ENCODE data around the gene CRTC2. TPM values are rescaled to one million over a fixed set of nuclear protein-coding genes. Genes with fewer than 3 reads are reported as not detected.

The CRTC2 gene
- total and polyA plus RNA-seq, 9 of the 15 experiments (the other 6 are each of a cell fraction or from before 2014, with no cell fraction given) = 2.7 to 26.4 (median 10.2) TPM

- TF ChIP-seq SP2 (IDR thresholded peaks at IDR 0.05; ENCODE audit: extremely low read depth, low read depth, low read length, poor library complexity, severe bottlenecking) (peak; percentile 79), ZNF695 (CRISPR knock-in tag; IDR thresholded peaks at IDR 0.05) (no peak), ZNF780A (CRISPR knock-in tag; IDR thresholded peaks at IDR 0.05) (no peak), ZBTB11 (CRISPR knock-in tag; IDR thresholded peaks at IDR 0.05) (peak in 1 of 3 experiments; percentile 86; a peak in 3 of 6 replicates), ZNF197 (CRISPR knock-in tag; IDR thresholded peaks at IDR 0.05; ENCODE audit: low read depth) (0 out of 2 replicates have a peak, but pooled peaks have one; percentile 47), ELF4 (CRISPR knock-in tag; IDR thresholded peaks at IDR 0.05) (no peak), KDM1A (IDR thresholded peaks at IDR 0.05) (no peak), SMARCA5 (IDR thresholded peaks at IDR 0.05) (no peak), YY1 (IDR thresholded peaks at IDR 0.05; ENCODE audit: borderline replicate concordance in 1 of 3, control insufficient read depth in 1 of 3, extremely low read depth in 1 of 3, insufficient read depth in 3 of 3, insufficient read length in 1 of 3, insufficient replicate concordance in 2 of 3, low read depth in 1 of 3, low read length in 2 of 3) (peak in 2 of 3 experiments; percentile 87 to 93), ZNF561 (CRISPR knock-in tag; conservative IDR thresholded peaks at IDR 0.05) (no peak), ARID3B (CRISPR knock-in tag; IDR thresholded peaks at IDR 0.05; ENCODE audit: borderline replicate concordance) (no peak), GABPA (tag; conservative IDR thresholded peaks at IDR 0.05; ENCODE audit: low read depth) (peak; percentile 90), MTA1 (IDR thresholded peaks at IDR 0.05; ENCODE audit: borderline replicate concordance) (no peak), ZNF274 (IDR thresholded peaks at IDR 0.05; ENCODE audit: borderline replicate concordance, low read depth, low read length) (no peak), ZC3H8 (IDR thresholded peaks at IDR 0.05) (no peak), TEAD2 (tag; IDR thresholded peaks at IDR 0.05) (no peak), STAT5A (IDR thresholded peaks at IDR 0.05; ENCODE audit: borderline replicate concordance, low read length) (no peak), MLX (CRISPR knock-in tag; conservative IDR thresholded peaks at IDR 0.05) (0 out of 4 replicates have a peak, but pooled peaks of 1 of the 2 experiments have one; percentile 19), ZBTB43 (CRISPR knock-in tag; IDR thresholded peaks at IDR 0.05) (peak; percentile 49; the same call in 1 of the 2 replicates)
These were observed 8.9 kb upstream of the CRTC2 start, which contains the start of gene CREB3L4 (continued) for GRCh38 chr1:153967107-153967999.

Measured in K562 (cell line).